ENCODE results near the gene COPS9.

DNA sequence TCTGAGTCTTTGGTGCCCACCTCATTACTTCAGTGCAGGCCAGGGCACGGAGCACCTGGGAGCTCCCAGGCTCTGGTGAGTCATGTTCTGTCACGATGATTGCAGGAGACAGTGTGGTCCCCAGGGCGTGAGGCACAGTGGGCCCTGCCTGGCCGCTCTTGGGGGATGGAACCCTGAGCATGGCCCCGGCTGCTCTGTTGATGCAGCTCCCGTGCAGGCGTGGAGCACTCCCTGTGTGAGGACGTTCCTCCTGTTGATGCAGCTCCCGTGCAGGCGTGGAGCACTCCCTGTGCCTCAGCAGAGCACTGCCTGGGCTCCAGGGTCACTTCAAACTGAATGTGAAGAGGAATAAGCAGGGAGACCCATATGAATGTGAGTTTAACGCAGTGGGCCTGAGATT, 30.1 kb downstream of the COPS9 start:
- no peak for TF ChIP-seq POLR2A (IDR thresholded peaks at IDR 0.05)
- TF ChIP-seq, protein P1, sequence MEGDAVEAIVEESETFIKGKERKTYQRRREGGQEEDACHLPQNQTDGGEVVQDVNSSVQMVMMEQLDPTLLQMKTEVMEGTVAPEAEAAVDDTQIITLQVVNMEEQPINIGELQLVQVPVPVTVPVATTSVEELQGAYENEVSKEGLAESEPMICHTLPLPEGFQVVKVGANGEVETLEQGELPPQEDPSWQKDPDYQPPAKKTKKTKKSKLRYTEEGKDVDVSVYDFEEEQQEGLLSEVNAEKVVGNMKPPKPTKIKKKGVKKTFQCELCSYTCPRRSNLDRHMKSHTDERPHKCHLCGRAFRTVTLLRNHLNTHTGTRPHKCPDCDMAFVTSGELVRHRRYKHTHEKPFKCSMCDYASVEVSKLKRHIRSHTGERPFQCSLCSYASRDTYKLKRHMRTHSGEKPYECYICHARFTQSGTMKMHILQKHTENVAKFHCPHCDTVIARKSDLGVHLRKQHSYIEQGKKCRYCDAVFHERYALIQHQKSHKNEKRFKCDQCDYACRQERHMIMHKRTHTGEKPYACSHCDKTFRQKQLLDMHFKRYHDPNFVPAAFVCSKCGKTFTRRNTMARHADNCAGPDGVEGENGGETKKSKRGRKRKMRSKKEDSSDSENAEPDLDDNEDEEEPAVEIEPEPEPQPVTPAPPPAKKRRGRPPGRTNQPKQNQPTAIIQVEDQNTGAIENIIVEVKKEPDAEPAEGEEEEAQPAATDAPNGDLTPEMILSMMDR (IDR thresholded peaks at IDR 0.05): no peak
